IMR-90 (cell line): ENCODE data around the gene ISG20L2. TPM values are rescaled to one million over a fixed set of nuclear protein-coding genes. Genes with fewer than 3 reads are reported as not detected.

Experiments
- ATAC-seq: fragments of 200-7000 bp; cut with Tn5 transposase; 2 replicates; pipeline ENCODE4 v1.9.1; 2020; ENCODE audit warnings: low read depth, mild to moderate bottlenecking, moderate library complexity
- BruUV-seq: library from RNA; stranded (reverse); fragments of 400-500 nt; replicated peaks from 2 replicates; lab custom pipeline; 2021; lab: Mats Ljungman, UMichigan
- CTCF ChIA-PET: fragments of 300-600 bp; formaldehyde crosslinking; extraction: SDS; loops from one replicate; lab custom pipeline; 2021; ENCODE audit warnings: antibody characterized with exemption; lab: Yijun Ruan, JAX
- POLR2A ChIA-PET: fragments of 300-600 bp; sonication (Branson Sonifier 250); formaldehyde crosslinking; loops from one replicate; lab custom pipeline; 2022; ENCODE audit warnings: antibody characterized with exemption; ENCODE audit not compliant: unreplicated experiment; lab: Charles Lee
- DNase-seq: peaks from one replicate; pipeline ENCODE4 v3.0.0; 2013
- H2AFZ ChIP-seq: replicated peaks from 2 replicates; pipeline ENCODE3; 2013; ENCODE audit warnings: low read length, mild to moderate bottlenecking; ENCODE audit not compliant: poor library complexity
- H2AK5ac ChIP-seq: 2 replicates; pipeline ENCODE4 v1.6.1; 2013; ENCODE audit warnings: low read depth, low read length, inconsistent platforms
- H2AK9ac ChIP-seq: replicated peaks from 2 replicates; pipeline ENCODE3; 2013; ENCODE audit warnings: mild to moderate bottlenecking, low read depth, low read length, moderate library complexity; ENCODE audit not compliant: poor library complexity
- H2BK120ac ChIP-seq: 2 replicates; pipeline ENCODE4 v1.6.1; 2013; ENCODE audit warnings: low read depth, low read length, inconsistent platforms
- H2BK15ac ChIP-seq: 3 replicates; pipeline ENCODE4 v1.6.1; 2013; ENCODE audit warnings: low read depth, low read length, inconsistent platforms
- H2BK20ac ChIP-seq: 2 replicates; pipeline ENCODE4 v1.6.1; 2013; ENCODE audit warnings: low read depth, mild to moderate bottlenecking, inconsistent platforms, low read length, moderate library complexity
- H2BK5ac ChIP-seq: 2 replicates; pipeline ENCODE4 v1.6.1; 2013; ENCODE audit warnings: mild to moderate bottlenecking, low read depth, low read length, inconsistent platforms; ENCODE audit not compliant: poor library complexity, severe bottlenecking
- H3K14ac ChIP-seq: replicated peaks from 2 replicates; pipeline ENCODE4 v1.6.1; 2013; ENCODE audit warnings: low read depth, low read length, inconsistent platforms
- H3K18ac ChIP-seq: 2 replicates; pipeline ENCODE4 v1.6.1; 2013; ENCODE audit warnings: low read depth, low read length, control low read depth
- H3K23ac ChIP-seq: 2 replicates; pipeline ENCODE4 v1.6.1; 2013; ENCODE audit warnings: low read depth, low read length, inconsistent platforms
- H3K27ac ChIP-seq: 2 replicates; pipeline ENCODE4 v1.5.1; 2013; ENCODE audit warnings: mild to moderate bottlenecking, control low read depth, low read length; ENCODE audit not compliant: insufficient read depth
- H3K27me3 ChIP-seq: 2 replicates; pipeline ENCODE4 v1.6.1; 2013; ENCODE audit warnings: low read length; ENCODE audit not compliant: control insufficient read depth, insufficient read depth
- H3K36me3 ChIP-seq: 2 replicates; pipeline ENCODE4 v1.6.1; 2013; ENCODE audit warnings: low read length, mixed read lengths; ENCODE audit not compliant: control insufficient read depth, insufficient read depth
- H3K4ac ChIP-seq: 2 replicates; pipeline ENCODE4 v1.6.1; 2013; ENCODE audit warnings: low read depth, low read length, inconsistent platforms
- H3K4me1 ChIP-seq: 2 replicates; pipeline ENCODE4 v1.6.1; 2013; ENCODE audit warnings: low read length, mixed read lengths; ENCODE audit not compliant: control insufficient read depth, insufficient read depth
- H3K4me2 ChIP-seq: 2 replicates; pipeline ENCODE4 v1.6.1; 2013; ENCODE audit warnings: low read depth, mild to moderate bottlenecking, control low read depth, low read length, moderate library complexity
- H3K4me3 ChIP-seq: 2 replicates; pipeline ENCODE4 v1.5.1; 2013; ENCODE audit warnings: low read depth, mild to moderate bottlenecking, control low read depth, low read length, moderate library complexity; ENCODE audit not compliant: insufficient read depth
- H3K56ac ChIP-seq: 2 replicates; pipeline ENCODE4 v1.6.1; 2013; ENCODE audit warnings: low read length, inconsistent platforms; ENCODE audit not compliant: insufficient read depth; ENCODE audit errors: extremely low read depth
- H3K79me1 ChIP-seq, 2 experiments: 2 replicates each; pipeline ENCODE4 v1.6.1; 2013; ENCODE audit warnings: low read length in 2 of 2, inconsistent platforms in 1 of 2, low read depth in 1 of 2
- H3K9ac ChIP-seq: 2 replicates; pipeline ENCODE4 v1.6.1; 2013; ENCODE audit warnings: low read depth, low read length, control low read depth
- H3K9me1 ChIP-seq: 2 replicates; pipeline ENCODE4 v1.6.1; 2013; ENCODE audit warnings: low read length, inconsistent platforms; ENCODE audit not compliant: insufficient read depth
- H3K9me3 ChIP-seq: 2 replicates; pipeline ENCODE4 v1.6.1; 2013; ENCODE audit warnings: low read length; ENCODE audit not compliant: control insufficient read depth, insufficient read depth
- H4K20me1 ChIP-seq: 2 replicates; pipeline ENCODE4 v1.6.1; 2013; ENCODE audit warnings: low read length, inconsistent platforms; ENCODE audit not compliant: insufficient read depth
- H4K5ac ChIP-seq: 2 replicates; pipeline ENCODE4 v1.6.1; 2013; ENCODE audit warnings: mild to moderate bottlenecking, low read depth, low read length, control low read depth
- H4K8ac ChIP-seq, 2 experiments: 2 replicates each; pipeline ENCODE4 v1.6.1; 2013; ENCODE audit warnings: low read depth in 2 of 2, low read length in 2 of 2, control low read depth in 1 of 2, inconsistent platforms in 1 of 2
- H4K91ac ChIP-seq: 2 replicates; pipeline ENCODE4 v1.6.1; 2013; ENCODE audit warnings: low read depth, low read length, inconsistent platforms; ENCODE audit not compliant: insufficient read depth
- CHD1 ChIP-seq: IDR thresholded peaks from 2 replicates; pipeline ENCODE4 v1.6.1; 2012; ENCODE audit warnings: low read depth, low read length, improper control_type of control experiment
- ELK1 ChIP-seq: fragments of 150-350 bp; IDR thresholded peaks from 2 replicates; pipeline ENCODE4 v1.6.1; 2016; ENCODE audit warnings: low read depth, mild to moderate bottlenecking, low read length, moderate library complexity, borderline replicate concordance
- MXI1 ChIP-seq: IDR thresholded peaks from 2 replicates; pipeline ENCODE4 v1.6.1; 2012; ENCODE audit warnings: low read depth, mild to moderate bottlenecking, low read length, moderate library complexity, borderline replicate concordance
- NFE2L2 ChIP-seq: fragments of 150-350 bp; IDR thresholded peaks from 2 replicates; pipeline ENCODE4 v1.6.1; 2016; ENCODE audit warnings: low read depth, mild to moderate bottlenecking, low read length
- RAD21 ChIP-seq: IDR thresholded peaks from 2 replicates; pipeline ENCODE4 v1.6.1; 2012; ENCODE audit warnings: low read length, improper control_type of control experiment
- RCOR1 ChIP-seq: IDR thresholded peaks from 2 replicates; pipeline ENCODE4 v1.6.1; 2012; ENCODE audit warnings: mild to moderate bottlenecking, low read length, improper control_type of control experiment; ENCODE audit not compliant: insufficient replicate concordance
- RFX5 ChIP-seq: IDR thresholded peaks from 2 replicates; pipeline ENCODE4 v1.8.0; 2012; ENCODE audit warnings: low read depth, mild to moderate bottlenecking, low read length, moderate library complexity
- USF2 ChIP-seq: fragments of 150-350 bp; IDR thresholded peaks from 2 replicates; pipeline ENCODE4 v1.6.1; 2017; ENCODE audit warnings: mild to moderate bottlenecking, antibody characterized with exemption, low read length, low read depth
- WGBS, 2 experiments: methylation state at CpG; one replicate each; pipeline versions ENCODE4 v1.1.5 to v1.1.7; 2013; ENCODE audit warnings: missing lambda C conversion rate in 2 of 2; ENCODE audit not compliant: insufficient read length in 1 of 2; ENCODE audit errors: extremely low coverage in 2 of 2; 5-methylcytosine and 5-hydroxymethylcytosine counted together
- dilution Hi-C: fragments of 300-500 bp; cut with HindIII; formaldehyde crosslinking; loops from one replicate; pipeline ENCODE4 v1.14.3; 2018; ENCODE audit warnings: low sequenced_read_pairs; ENCODE audit not compliant: unreplicated experiment
- in situ Hi-C: fragments of 300-500 bp; cut with MboI; formaldehyde crosslinking; loops from 3 replicates; pipeline ENCODE4 v1.14.3; 2019; ENCODE audit warnings: low sequenced_read_pairs, inconsistent platforms, mixed read lengths
- intact Hi-C: fragments of 100-400 bp; cut with micrococcal nuclease; formaldehyde crosslinking; loops from 2 replicates; pipeline ENCODE4 v1.10.0; 2022
- polyA plus RNA-seq, 3 experiments: library from polyadenylated mRNA; depleted of rRNA; stranded (reverse); fragments of >200 nt; gene quantifications; 2 replicates each; pipeline ENCODE4 v1.2.3, GENCODE V29; 2012; ENCODE audit warnings: low replicate concordance in 1 of 3
- total RNA-seq: library from RNA; depleted of rRNA; stranded (reverse); fragments of >200 nt; gene quantifications from 2 replicates; pipeline ENCODE4 v1.2.3, GENCODE V29; 2012

Gene ISG20L2
- total and polyA plus RNA-seq, 2 of the 4 experiments (the other 2 are of a cell fraction): 17.0 to 27.3 TPM

GRCh38 chr1:156756355-156756754, 27.8 kb upstream of the ISG20L2 start:
- no peaks in the 10 kb centered on the region for H3K36me3 ChIP-seq
- CTCF ChIA-PET: interaction anchor here (1.0 kb wide), 1 partner anchor 30 kb away, joined by 3 read pairs; no protein-coding TSS in a partner anchor
- H2AK5ac ChIP-seq: no peak overlapping the region
- WGBS, 2 experiments: no CpG with 5 or more reads among the region's 1 CpG
- no peaks in the 10 kb centered on the region for H4K20me1 ChIP-seq
- no peaks in the 10 kb centered on the region for H3K9me3 ChIP-seq
- intact Hi-C loops (no loop called here), in situ Hi-C loops (no loop called here), dilution Hi-C loops (no loop called here)
- H2BK5ac ChIP-seq: no peak overlapping the region
- no peak overlapping the region for H4K5ac ChIP-seq
- peaks cover 10 to 20% of the 10 kb centered on the region in 2 experiments for H3K79me1 ChIP-seq
- no peaks in the 10 kb centered on the region for H3K27me3 ChIP-seq
- no peak overlapping the region for H3K9ac ChIP-seq
- H3K23ac ChIP-seq: no peak overlapping the region
- no peak overlapping the region for H3K56ac ChIP-seq
- H2BK15ac ChIP-seq: no peak overlapping the region
- H3K9me1 ChIP-seq: 0 out of 2 replicates have a peak, but pooled peaks cover 3% of the 10 kb centered on the region
- no peak overlapping the region for H3K18ac ChIP-seq
- POLR2A ChIA-PET: no interaction called here
- no peak overlapping the region for H2BK20ac ChIP-seq
- H3K4me3 ChIP-seq: no peak overlapping the region
- no peak overlapping the region for H3K27ac ChIP-seq
- no TSS peak for BruUV-seq
- H2BK120ac ChIP-seq: no peak overlapping the region
- no peak overlapping the region for H3K14ac ChIP-seq
- peaks cover 4% of the 10 kb centered on the region for H3K4me1 ChIP-seq
- no peak overlapping the region for H3K4ac ChIP-seq
- no peak overlapping the region for H4K91ac ChIP-seq
- ATAC-seq (no peak), DNase-seq (no peak)
- H3K4me2 ChIP-seq: no peak overlapping the region
- H2AFZ ChIP-seq: no peak overlapping the region
- no peak for TF ChIP-seq RFX5
- TF ChIP-seq USF2: no peak
- no peak for TF ChIP-seq CHD1
- no peak for TF ChIP-seq RCOR1
- no peak for TF ChIP-seq ELK1
- no peak for TF ChIP-seq RAD21
- TF ChIP-seq MXI1: no peak
- no peak for TF ChIP-seq NFE2L2
- no peak overlapping the region for H2AK9ac ChIP-seq
- no peak overlapping the region for H4K8ac ChIP-seq
